K562 (cell line): ENCODE results near the gene POLRMT. TPM values are rescaled to one million over a fixed set of nuclear protein-coding genes. Genes with fewer than 3 reads are reported as not detected.
A peak's percentile ranks its signal among the peaks of the same experiment; 100 is the strongest.

ENCODE experiments used
- AFF1 ChIP-seq, 2 experiments: fragments of 450-650 bp; IDR thresholded peaks; 2 replicates each; pipeline ENCODE4 v1.6.1; 2018; ENCODE audit warnings: mild to moderate bottlenecking in 2 of 2, low read depth in 1 of 2; ENCODE audit not compliant: partially characterized antibody in 2 of 2
- CSDE1 ChIP-seq, 2 experiments: fragments of 450-650 bp; IDR thresholded peaks; 2 replicates each; pipeline ENCODE4 v1.6.1; 2016; ENCODE audit warnings: mild to moderate bottlenecking in 1 of 2
- DPF2 ChIP-seq: fragments of 450-650 bp; IDR thresholded peaks from 2 replicates; pipeline ENCODE4 v1.6.1; 2016
- ETS1 ChIP-seq: conservative IDR thresholded peaks from 2 replicates; pipeline ENCODE4 v1.6.1; 2011; ENCODE audit warnings: low read depth, mild to moderate bottlenecking, low read length; ENCODE audit not compliant: control insufficient read depth
- HMGN3 ChIP-seq: IDR thresholded peaks from 2 replicates; pipeline ENCODE4 v1.6.1; 2011; ENCODE audit warnings: borderline replicate concordance, low read depth, mild to moderate bottlenecking, mixed read lengths, low read length; ENCODE audit not compliant: insufficient read length; ENCODE audit errors: extremely low read depth
- KLF6 ChIP-seq: fragments of 250-450 bp; sonication (Bioruptor Pico); IDR thresholded peaks from 2 replicates; pipeline ENCODE4 v1.4.0; 2020; ENCODE audit warnings: mild to moderate bottlenecking, moderate library complexity, borderline replicate concordance
- MTA1 ChIP-seq: fragments of 450-650 bp; IDR thresholded peaks from 2 replicates; pipeline ENCODE4 v1.6.1; 2017; ENCODE audit warnings: borderline replicate concordance
- PHB2 ChIP-seq: fragments of 450-650 bp; IDR thresholded peaks from 2 replicates; pipeline ENCODE4 v1.6.1; 2017; ENCODE audit warnings: low read depth
- RBM22 ChIP-seq: fragments of 200-400 bp; formaldehyde crosslinking; IDR thresholded peaks from 2 replicates; pipeline ENCODE4 v1.6.1; 2018; ENCODE audit warnings: low read length, low read depth; ENCODE audit not compliant: poor library complexity, severe bottlenecking
- RCOR1 ChIP-seq, 2 experiments: IDR thresholded peaks; 2 replicates each; pipeline ENCODE4 v1.6.1; 2012; ENCODE audit warnings: low read depth in 2 of 2, low read length in 2 of 2, borderline replicate concordance in 1 of 2, improper control_type of control experiment in 1 of 2
- TFAP4 ChIP-seq: sonication (generic); formaldehyde crosslinking; IDR thresholded peaks from 2 replicates; pipeline ENCODE4 v1.8.0; 2022; ENCODE audit warnings: missing genetic modification reagents, mild to moderate bottlenecking, moderate library complexity, borderline replicate concordance
- TRIM28 ChIP-seq: fragments of 450-650 bp; IDR thresholded peaks from 2 replicates; pipeline ENCODE4 v1.6.1; 2017
- ZKSCAN8 ChIP-seq: fragments of 200-800 bp; sonication (Bioruptor generic); IDR thresholded peaks from 2 replicates; pipeline ENCODE4 v1.6.1; 2016; ENCODE audit warnings: missing genetic modification characterization, missing compliant biosample characterization
- ZNF280A ChIP-seq: fragments of 450-650 bp; IDR thresholded peaks from 2 replicates; pipeline ENCODE4 v1.6.1; 2018; ENCODE audit warnings: mild to moderate bottlenecking, low read depth; ENCODE audit not compliant: partially characterized antibody
- polyA plus RNA-seq, 8 experiments: library from polyadenylated mRNA; depleted of rRNA in 4 of 8; stranded (reverse) in 5 of 8; unstranded in 3 of 8; fragments of >200 nt; fragmentation: Nextera tagmentation in 2 of 8; fragmentation: Illumina TruSeq in 1 of 8; extraction: Ambion mirVana in 2 of 8; extraction: Trizol in 1 of 8; gene quantifications; 2 replicates each; pipeline versions ENCODE4 v1.2.1 to v1.2.3, GENCODE V29; 2011 to 2014; ENCODE audit warnings: inconsistent platforms in 1 of 8, missing spikeins in 1 of 8
- total RNA-seq, 7 experiments: library from RNA; depleted of rRNA in 6 of 7; stranded (reverse); fragments of >200 nt in 6 of 7; fragmentation: Illumina TruSeq in 2 of 7; extraction: Trizol in 2 of 7; gene quantifications; 2 replicates each; pipeline versions ENCODE4 v1.2.1 to v1.2.3, GENCODE V29; 2011 to 2021; ENCODE audit warnings: low replicate concordance in 1 of 7

Gene POLRMT
- total and polyA plus RNA-seq, 9 of the 15 experiments (the other 6 are each of a cell fraction or from before 2014, with no cell fraction given): 30.3 to 144 (median 68.0) TPM

- TF ChIP-seq ZNF280A (no peak), PHB2 (peak; percentile 94), RCOR1 (IDR thresholded peaks at IDR 0.05; ENCODE audit: borderline replicate concordance in 1 of 2, low read depth in 2 of 2, low read length in 2 of 2) (peak; percentile 93 to 99), TRIM28 (0 out of 2 replicates have a peak, but pooled peaks have one; percentile 54), CSDE1 (IDR thresholded peaks at IDR 0.05) (peak in 1 of 2 experiments; percentile 52; a peak in 1 of 4 replicates), ZKSCAN8 (peak; percentile 71; the same call in 1 of the 2 replicates), KLF6 (CRISPR knock-in tag) (0 out of 2 replicates have a peak, but pooled peaks have one; percentile 18), DPF2 (peak; percentile 98), ETS1 (peak; percentile 82), MTA1 (peak; percentile 72; the same call in 1 of the 2 replicates), TFAP4 (peak; percentile 86; the same call in 1 of the 2 replicates), RBM22 (no peak), HMGN3 (peak; percentile 100), AFF1 (IDR thresholded peaks at IDR 0.05; ENCODE audit: low read depth in 1 of 2, partially characterized antibody in 2 of 2) (peak in 1 of 2 experiments; percentile 74)
These were observed 58.4 kb downstream of the POLRMT start (continued) for GRCh38 chr19:574658-575526.
